Measurements from ENCODE around the gene NPM1. TPM values are rescaled to one million over a fixed set of nuclear protein-coding genes. Genes with fewer than 3 reads are reported as not detected.

The NPM1 gene
- total RNA-seq, 2 donors from 2014 or later = 310 to 501 TPM

DNA sequence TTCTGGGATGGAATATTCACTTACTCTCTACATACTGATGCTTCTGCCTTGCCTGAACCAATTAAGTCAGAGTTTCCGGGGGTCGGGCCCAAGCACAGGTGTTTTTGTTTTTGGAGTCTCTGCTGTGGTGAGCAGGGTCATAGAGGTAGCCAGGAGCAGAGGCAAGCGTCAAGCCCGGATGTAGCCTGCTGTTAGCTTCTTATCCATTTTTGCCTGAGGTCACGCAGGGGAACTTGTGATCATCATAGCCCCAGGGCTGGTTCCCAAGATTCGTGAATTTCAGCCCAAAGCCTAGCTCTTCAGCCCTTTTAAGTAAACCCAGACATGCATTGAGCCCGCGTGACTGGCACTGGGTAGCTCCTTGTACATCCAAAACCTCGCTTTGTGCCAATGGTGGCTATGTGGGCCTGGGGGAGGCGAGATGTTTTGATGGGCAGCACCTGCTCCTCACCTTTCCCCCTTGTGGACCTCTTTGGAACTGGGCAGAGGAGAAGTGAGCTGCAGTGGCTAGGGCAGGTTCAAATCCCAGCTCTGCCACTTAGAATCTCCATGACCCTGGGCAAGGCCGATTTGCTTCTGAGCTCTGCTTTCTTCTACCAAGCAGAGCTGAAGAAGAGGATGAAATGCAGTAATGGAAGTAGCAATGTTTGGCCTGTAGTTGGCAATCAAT, 65.5 kb downstream of the NPM1 start:
- ATAC-seq (no peak), DNase-seq (no peak)
- WGBS, 2 donors = 79 to 82% methylated on average over 8 to 11 of the region's 11 CpGs
- no peaks in the 10 kb centered on the region for H3K27me3 ChIP-seq
- H3K27ac ChIP-seq = no peak overlapping the region
- no peaks in the 10 kb centered on the region for H3K36me3 ChIP-seq (replicated peaks in 1 of 2; ENCODE audit: insufficient read depth in 1 of 2, low read depth in 2 of 2)
- TF ChIP-seq POLR2A (IDR thresholded peaks at IDR 0.05) = no peak
- TF ChIP-seq, protein P1, sequence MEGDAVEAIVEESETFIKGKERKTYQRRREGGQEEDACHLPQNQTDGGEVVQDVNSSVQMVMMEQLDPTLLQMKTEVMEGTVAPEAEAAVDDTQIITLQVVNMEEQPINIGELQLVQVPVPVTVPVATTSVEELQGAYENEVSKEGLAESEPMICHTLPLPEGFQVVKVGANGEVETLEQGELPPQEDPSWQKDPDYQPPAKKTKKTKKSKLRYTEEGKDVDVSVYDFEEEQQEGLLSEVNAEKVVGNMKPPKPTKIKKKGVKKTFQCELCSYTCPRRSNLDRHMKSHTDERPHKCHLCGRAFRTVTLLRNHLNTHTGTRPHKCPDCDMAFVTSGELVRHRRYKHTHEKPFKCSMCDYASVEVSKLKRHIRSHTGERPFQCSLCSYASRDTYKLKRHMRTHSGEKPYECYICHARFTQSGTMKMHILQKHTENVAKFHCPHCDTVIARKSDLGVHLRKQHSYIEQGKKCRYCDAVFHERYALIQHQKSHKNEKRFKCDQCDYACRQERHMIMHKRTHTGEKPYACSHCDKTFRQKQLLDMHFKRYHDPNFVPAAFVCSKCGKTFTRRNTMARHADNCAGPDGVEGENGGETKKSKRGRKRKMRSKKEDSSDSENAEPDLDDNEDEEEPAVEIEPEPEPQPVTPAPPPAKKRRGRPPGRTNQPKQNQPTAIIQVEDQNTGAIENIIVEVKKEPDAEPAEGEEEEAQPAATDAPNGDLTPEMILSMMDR (IDR thresholded peaks at IDR 0.05) = no peak
- intact Hi-C loops (cut with DNase I) = no loop called here
- no peaks in the 10 kb centered on the region for H3K4me1 ChIP-seq
- H3K4me3 ChIP-seq = no peak overlapping the region
- H3K9me3 ChIP-seq = no peaks in the 10 kb centered on the region

DNA sequence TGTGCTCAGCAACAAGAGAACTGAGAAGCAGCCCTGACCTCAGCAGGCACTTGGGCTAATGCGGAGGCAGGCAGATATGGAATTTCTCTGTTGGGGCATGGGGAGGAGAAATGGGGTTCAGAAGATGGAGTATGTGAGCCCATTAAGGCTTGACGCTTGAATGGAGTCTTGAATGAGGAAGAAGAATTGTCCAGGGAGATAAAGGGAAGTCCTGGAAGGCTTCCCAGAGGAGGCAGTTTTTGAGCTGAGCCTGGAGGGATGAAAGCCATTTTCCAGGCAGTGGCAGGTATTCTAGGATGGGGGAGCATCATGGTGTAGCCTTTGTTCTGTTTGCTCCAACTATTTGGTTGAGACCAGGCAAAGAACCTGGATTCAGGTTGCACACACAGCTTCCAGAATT, 66.3 kb downstream of the NPM1 start:
- WGBS, 2 donors = 91 to 93% methylated on average over 2 of the region's 2 CpGs
- no peak for DNase-seq
- no peaks in the 10 kb centered on the region for H3K27me3 ChIP-seq
- TF ChIP-seq POLR2A (IDR thresholded peaks at IDR 0.05) = no peak
- TF ChIP-seq, protein P1 (IDR thresholded peaks at IDR 0.05) = no peak
- intact Hi-C loops (cut with DNase I) = no loop called here
- H3K4me1 ChIP-seq = no peaks in the 10 kb centered on the region
- H3K4me3 ChIP-seq = no peak overlapping the region
- no peaks in the 10 kb centered on the region for H3K36me3 ChIP-seq (replicated peaks in 1 of 2; ENCODE audit: insufficient read depth in 1 of 2, low read depth in 2 of 2)
- ATAC-seq = no peak
- H3K9me3 ChIP-seq = no peaks in the 10 kb centered on the region
- no peak overlapping the region for H3K27ac ChIP-seq

DNA sequence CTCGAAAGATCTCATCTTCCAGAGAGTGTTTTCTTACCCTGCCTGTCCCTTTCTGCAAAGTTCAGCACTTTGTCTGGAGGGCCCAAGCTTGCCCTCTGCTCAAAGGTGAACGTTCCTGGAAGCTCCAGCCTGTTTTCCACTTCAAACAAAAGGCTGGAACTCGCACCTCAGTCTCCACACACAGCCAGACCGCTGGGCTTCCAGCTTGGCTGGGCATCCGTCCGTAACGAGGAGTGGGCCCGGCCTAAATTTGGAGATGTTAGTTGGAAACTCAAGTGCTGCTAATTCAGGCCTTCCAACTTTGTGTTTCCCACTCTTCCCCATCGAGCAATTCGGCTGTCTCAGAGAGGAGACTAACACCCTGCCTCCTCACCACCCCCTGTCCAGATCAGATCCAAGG, 66.9 kb downstream of the NPM1 start:
- H3K36me3 ChIP-seq (replicated peaks in 1 of 2; ENCODE audit: insufficient read depth in 1 of 2, low read depth in 2 of 2) = no peaks in the 10 kb centered on the region
- WGBS, 2 donors = 75 to 78% methylated on average over 9 to 10 of the region's 10 CpGs
- H3K4me1 ChIP-seq = no peaks in the 10 kb centered on the region
- intact Hi-C loops (cut with DNase I) = no loop called here
- no peak for DNase-seq
- H3K27ac ChIP-seq = no peak overlapping the region
- H3K4me3 ChIP-seq = no peak overlapping the region
- ATAC-seq = no peak
- no peaks in the 10 kb centered on the region for H3K9me3 ChIP-seq
- TF ChIP-seq POLR2A (IDR thresholded peaks at IDR 0.05) = no peak
- TF ChIP-seq, protein P1 (IDR thresholded peaks at IDR 0.05) = no peak
- no peaks in the 10 kb centered on the region for H3K27me3 ChIP-seq

DNA sequence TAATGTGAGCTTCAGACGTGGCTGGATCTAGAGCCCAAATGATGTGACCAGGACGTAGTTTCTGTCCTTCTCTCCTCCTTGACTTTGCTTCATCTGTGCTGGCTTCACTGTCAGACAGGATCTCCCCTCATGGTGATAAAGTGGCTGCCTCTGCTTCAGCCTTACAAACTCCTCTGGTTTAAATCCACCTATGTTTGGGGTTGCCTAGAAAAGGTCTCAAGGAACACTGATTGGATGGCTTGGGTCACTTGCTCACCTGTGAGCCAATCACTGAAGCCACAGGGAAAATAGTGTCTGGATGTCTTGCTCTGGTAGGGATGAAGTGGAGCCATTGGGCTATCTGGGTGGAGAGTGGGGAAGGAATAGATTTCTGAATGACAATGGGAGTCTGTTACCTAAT, 67.9 kb downstream of the NPM1 start:
- H3K27me3 ChIP-seq = no peaks in the 10 kb centered on the region
- H3K27ac ChIP-seq = no peak overlapping the region
- DNase-seq (no peak), ATAC-seq (no peak)
- 62 to 73% methylated on average over 2 of the region's 2 CpGs for WGBS, 2 donors
- no peaks in the 10 kb centered on the region for H3K4me1 ChIP-seq
- H3K36me3 ChIP-seq (replicated peaks in 1 of 2; ENCODE audit: insufficient read depth in 1 of 2, low read depth in 2 of 2) = no peaks in the 10 kb centered on the region
- intact Hi-C loops (cut with DNase I) = no loop called here
- no peak overlapping the region for H3K4me3 ChIP-seq
- H3K9me3 ChIP-seq = no peaks in the 10 kb centered on the region
- TF ChIP-seq, protein P1 (IDR thresholded peaks at IDR 0.05) = no peak
